Hepatocyte (in vitro differentiated cells): ENCODE measurements around the gene ROBO4.

ENCODE experiments used
- EZH2 ChIP-seq: fragments of 200-600 bp; sonication (generic); IDR thresholded peaks from 2 replicates; pipeline ENCODE4 v1.6.1; 2016; ENCODE audit warnings: antibody characterized with exemption, mild to moderate bottlenecking, borderline replicate concordance
- TF ChIP-seq, protein P1 (sequence below): fragments of 200-600 bp; sonication (generic); IDR thresholded peaks from 2 replicates; pipeline ENCODE4 v1.5.1; 2016; ENCODE audit warnings: antibody characterized with exemption, mild to moderate bottlenecking; ENCODE audit not compliant: poor library complexity

DNA sequence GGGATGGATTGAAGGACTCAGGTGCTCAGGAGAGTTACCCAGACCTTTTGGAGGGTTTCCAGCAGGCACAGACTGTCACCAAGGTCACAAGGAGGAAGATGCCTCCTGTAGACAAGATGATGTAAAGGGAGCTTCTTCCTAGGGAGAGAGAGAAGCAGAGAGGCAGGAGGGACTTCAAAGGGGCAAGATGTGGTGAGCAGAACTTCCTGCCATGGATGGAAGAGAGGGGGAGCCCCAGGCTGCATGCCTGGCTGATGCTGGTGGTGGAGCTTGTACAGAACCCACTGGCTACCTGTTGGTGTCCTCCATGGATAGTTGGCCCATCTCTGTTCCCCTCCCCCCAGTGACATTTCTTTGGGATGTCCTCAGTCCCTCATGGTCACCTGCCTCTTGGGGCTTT, 25.6 kb upstream of the ROBO4 start:
- TF ChIP-seq, protein P1, sequence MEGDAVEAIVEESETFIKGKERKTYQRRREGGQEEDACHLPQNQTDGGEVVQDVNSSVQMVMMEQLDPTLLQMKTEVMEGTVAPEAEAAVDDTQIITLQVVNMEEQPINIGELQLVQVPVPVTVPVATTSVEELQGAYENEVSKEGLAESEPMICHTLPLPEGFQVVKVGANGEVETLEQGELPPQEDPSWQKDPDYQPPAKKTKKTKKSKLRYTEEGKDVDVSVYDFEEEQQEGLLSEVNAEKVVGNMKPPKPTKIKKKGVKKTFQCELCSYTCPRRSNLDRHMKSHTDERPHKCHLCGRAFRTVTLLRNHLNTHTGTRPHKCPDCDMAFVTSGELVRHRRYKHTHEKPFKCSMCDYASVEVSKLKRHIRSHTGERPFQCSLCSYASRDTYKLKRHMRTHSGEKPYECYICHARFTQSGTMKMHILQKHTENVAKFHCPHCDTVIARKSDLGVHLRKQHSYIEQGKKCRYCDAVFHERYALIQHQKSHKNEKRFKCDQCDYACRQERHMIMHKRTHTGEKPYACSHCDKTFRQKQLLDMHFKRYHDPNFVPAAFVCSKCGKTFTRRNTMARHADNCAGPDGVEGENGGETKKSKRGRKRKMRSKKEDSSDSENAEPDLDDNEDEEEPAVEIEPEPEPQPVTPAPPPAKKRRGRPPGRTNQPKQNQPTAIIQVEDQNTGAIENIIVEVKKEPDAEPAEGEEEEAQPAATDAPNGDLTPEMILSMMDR = no peak
- no peak for TF ChIP-seq EZH2
